ENCODE measurements around the gene SPTBN1. TPM values are rescaled to one million over a fixed set of nuclear protein-coding genes. Genes with fewer than 3 reads are reported as not detected.

SPTBN1 gene
- total and polyA plus RNA-seq, 2 of the 4 experiments (the other 2 are of a cell fraction): 49.1 to 241 TPM

DNA sequence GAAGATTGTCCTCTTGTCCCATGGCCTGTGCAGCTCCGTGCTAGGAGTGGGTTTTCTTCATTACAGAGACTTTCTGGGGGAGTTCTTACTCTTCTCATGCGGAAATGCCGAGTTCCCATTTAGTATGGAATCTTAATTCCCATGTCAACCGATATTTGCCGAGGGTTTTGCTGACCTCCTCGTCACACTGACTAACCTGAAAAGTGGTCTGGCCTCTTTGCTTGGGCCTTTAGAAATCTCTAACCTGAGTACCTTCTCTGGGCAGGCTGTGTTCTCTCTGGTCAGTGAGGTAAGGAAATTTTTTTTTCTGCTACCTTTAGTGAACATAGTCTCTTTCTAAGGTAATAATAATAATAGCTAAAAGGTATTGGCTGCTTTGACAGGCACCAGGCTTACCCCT is 256.4 kb downstream of the SPTBN1 start:
- no peak overlapping the region for H3K4me2 ChIP-seq (ENCODE audit: low read depth, low read length)
- no peak overlapping the region for H2AK5ac ChIP-seq (ENCODE audit: low read depth, low read length)
- H3K4me3 ChIP-seq (ENCODE audit: insufficient read depth, low read depth, low read length): no peak overlapping the region
- ATAC-seq (ENCODE audit: low read depth) (no peak), DNase-seq (no peak)
- H3K4ac ChIP-seq (ENCODE audit: low read depth, low read length): no peak overlapping the region
- TF ChIP-seq CEBPB (IDR thresholded peaks at IDR 0.05; ENCODE audit: low read depth, low read length) (no peak), MAZ (IDR thresholded peaks at IDR 0.05; ENCODE audit: borderline replicate concordance, low read depth, low read length) (no peak), FOS (IDR thresholded peaks at IDR 0.05; ENCODE audit: low read depth, low read length) (no peak), POLR2A (IDR thresholded peaks at IDR 0.05; ENCODE audit: low read depth, low read length) (no peak), RCOR1 (IDR thresholded peaks at IDR 0.05; ENCODE audit: insufficient replicate concordance, low read length) (no peak), RFX5 (IDR thresholded peaks at IDR 0.05; ENCODE audit: low read depth, low read length) (no peak), BHLHE40 (IDR thresholded peaks at IDR 0.05; ENCODE audit: low read depth, low read length) (no peak), MXI1 (IDR thresholded peaks at IDR 0.05; ENCODE audit: borderline replicate concordance, low read depth, low read length) (no peak), MAFK (IDR thresholded peaks at IDR 0.05; ENCODE audit: low read depth, low read length) (no peak), RAD21 (IDR thresholded peaks at IDR 0.05; ENCODE audit: low read length) (no peak), CHD1 (IDR thresholded peaks at IDR 0.05; ENCODE audit: low read depth, low read length) (no peak), SMC3 (IDR thresholded peaks at IDR 0.05; ENCODE audit: low read depth, low read length) (no peak), CTCF (conservative IDR thresholded peaks at IDR 0.05; ENCODE audit: low read depth, low read length) (no peak), NFE2L2 (IDR thresholded peaks at IDR 0.05; ENCODE audit: low read depth, low read length) (no peak)
- dilution Hi-C loops (cut with HindIII; ENCODE audit: low sequenced_read_pairs, unreplicated experiment) (no loop called here), intact Hi-C loops (cut with micrococcal nuclease) (no loop called here), in situ Hi-C loops (cut with MboI; ENCODE audit: low sequenced_read_pairs) (no loop called here)
- no peak overlapping the region for H3K56ac ChIP-seq (ENCODE audit: extremely low read depth, insufficient read depth, low read length)
- no peak overlapping the region for H2AK9ac ChIP-seq (replicated peaks; ENCODE audit: low read depth, low read length, poor library complexity)
- H3K9me3 ChIP-seq (ENCODE audit: control insufficient read depth, insufficient read depth, low read length): no peaks in the 10 kb centered on the region
- ChIA-PET POLR2A (ENCODE audit: unreplicated experiment) (no interaction called here), CTCF (no interaction called here)
- H3K14ac ChIP-seq (replicated peaks; ENCODE audit: low read depth, low read length): no peak overlapping the region
- H3K4me1 ChIP-seq (ENCODE audit: control insufficient read depth, insufficient read depth, low read length): no peaks in the 10 kb centered on the region; the same call in 1 of the 2 replicates
- H3K18ac ChIP-seq (ENCODE audit: low read depth, low read length): no peak overlapping the region
- no peaks in the 10 kb centered on the region for H3K9me1 ChIP-seq (ENCODE audit: insufficient read depth, low read length)
- no peak overlapping the region for H3K23ac ChIP-seq (ENCODE audit: low read depth, low read length)
- H4K20me1 ChIP-seq (ENCODE audit: insufficient read depth, low read length): no peaks in the 10 kb centered on the region
- H4K8ac ChIP-seq (ENCODE audit: low read depth in 2 of 2, low read length in 2 of 2): no peak overlapping the region
- no peak overlapping the region for H3K27ac ChIP-seq (ENCODE audit: insufficient read depth, low read length)
- H2BK15ac ChIP-seq (ENCODE audit: low read depth, low read length): no peak overlapping the region
- no peaks in the 10 kb centered on the region for H3K36me3 ChIP-seq (ENCODE audit: control insufficient read depth, insufficient read depth, low read length)
- no peak overlapping the region for H2BK20ac ChIP-seq (ENCODE audit: low read depth, low read length)
- H3K9ac ChIP-seq (ENCODE audit: low read depth, low read length): no peak overlapping the region
- no peak overlapping the region for H4K91ac ChIP-seq (ENCODE audit: insufficient read depth, low read depth, low read length)
- no peak overlapping the region for H2BK120ac ChIP-seq (ENCODE audit: low read depth, low read length)
- H2AFZ ChIP-seq (replicated peaks; ENCODE audit: low read length, poor library complexity): no peak overlapping the region
- H3K79me1 ChIP-seq (ENCODE audit: low read depth in 1 of 2, low read length in 2 of 2): no peaks in the 10 kb centered on the region
- H2BK5ac ChIP-seq (ENCODE audit: low read depth, low read length, poor library complexity, severe bottlenecking): no peak overlapping the region
- peaks cover 18% of the 10 kb centered on the region for H3K27me3 ChIP-seq (ENCODE audit: control insufficient read depth, insufficient read depth, low read length)
- BruUV-seq (replicated peaks): no TSS peak
- WGBS, 2 experiments (ENCODE audit: extremely low coverage in 2 of 2, insufficient read length in 1 of 2): no CpG with 5 or more reads among the region's 6 CpGs
- H4K5ac ChIP-seq (ENCODE audit: low read depth, low read length): no peak overlapping the region

All from IMR-90 (cell line).